ENCODE results near the gene PCARE.

GRCh38 chr2:29073933-29074332, 390 bp downstream of the PCARE start:
- TF ChIP-seq CTCF (IDR thresholded peaks at IDR 0.05) (no peak), POLR2A (IDR thresholded peaks at IDR 0.05) (no peak)
